ENCODE measurements around the gene SCN7A.
"Not testable (repeated sequence)": the region's sequence is repeated elsewhere in the genome, so short reads cannot be mapped to it uniquely, and the experiment has no call there.

SCN7A gene

DNA sequence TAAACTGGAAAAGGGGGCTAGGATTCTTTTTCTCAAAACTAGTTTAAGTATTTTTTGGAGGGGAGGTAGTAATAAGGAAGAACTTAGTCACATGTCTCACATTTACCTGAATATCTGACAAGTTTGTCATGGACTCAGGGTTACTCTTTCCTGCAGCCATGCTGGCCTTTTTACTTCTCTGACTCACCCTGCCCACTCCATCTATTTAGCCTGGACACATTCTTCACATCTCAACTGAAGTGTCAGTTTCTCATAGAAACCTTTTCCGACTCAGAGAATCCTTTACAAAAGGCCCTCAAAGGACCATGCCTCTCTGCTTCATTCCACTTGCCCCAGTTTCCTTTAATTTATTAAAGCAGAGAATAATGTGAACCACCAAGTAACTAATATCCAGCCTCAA is 42.6 kb downstream of the SCN7A start:
- DNase-seq: no peak

DNA sequence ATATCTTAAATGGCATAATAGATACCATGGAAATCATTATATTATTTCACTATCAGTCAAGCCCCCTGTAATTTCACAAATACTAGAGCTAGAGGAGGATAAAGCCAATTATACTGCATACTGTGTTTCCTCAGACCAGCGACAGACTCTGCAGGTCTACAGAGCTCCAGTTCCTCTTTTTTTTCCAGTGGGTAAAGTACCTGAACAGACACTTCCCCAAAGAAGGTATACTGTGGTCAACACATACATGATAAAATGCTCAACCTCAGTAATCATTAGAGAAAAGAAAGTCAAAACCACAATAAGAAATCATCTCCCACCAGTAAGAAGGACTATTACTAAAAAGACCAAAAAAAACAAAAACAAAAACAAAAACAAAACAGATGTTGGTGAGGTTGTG is 44.6 kb downstream of the SCN7A start:
- no peak for DNase-seq

DNA sequence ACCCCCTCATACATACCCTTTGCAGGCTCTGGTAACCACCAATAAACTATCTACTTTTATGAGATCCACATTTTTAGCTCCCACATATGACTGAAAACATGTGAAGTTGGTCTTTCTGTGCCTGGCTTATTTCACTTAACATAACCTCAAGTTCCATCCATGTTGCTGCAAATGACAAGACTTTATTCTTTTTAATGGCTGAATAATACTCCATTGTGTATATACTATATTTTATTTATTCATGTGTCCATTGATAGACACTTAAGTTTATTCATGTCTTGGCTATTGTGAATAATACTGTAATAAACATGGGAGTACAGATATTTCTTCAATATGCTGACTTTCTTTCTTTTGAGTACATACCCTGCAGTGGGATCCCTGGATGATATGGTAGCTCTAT is 45.9 kb downstream of the SCN7A start:
- DNase-seq: no peak

DNA sequence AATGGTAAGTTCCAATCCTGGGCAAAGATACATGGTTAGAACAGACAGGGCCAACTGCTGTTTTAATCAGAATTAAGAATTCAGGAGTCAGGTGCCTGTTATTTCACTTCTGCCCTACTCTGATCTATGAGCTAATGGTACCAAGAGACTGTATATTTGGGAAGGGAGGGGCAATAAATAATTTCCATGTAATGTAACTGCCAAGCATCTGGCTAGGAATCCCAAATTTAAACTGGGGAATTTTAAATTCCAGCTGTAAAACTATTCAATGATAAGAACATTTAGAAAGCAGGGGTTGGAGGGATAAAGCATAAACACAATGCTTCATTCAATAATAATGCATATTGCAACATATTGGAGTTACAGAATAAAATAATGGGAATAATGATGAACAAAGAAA is 49.7 kb downstream of the SCN7A start:
- no peak for DNase-seq

DNA sequence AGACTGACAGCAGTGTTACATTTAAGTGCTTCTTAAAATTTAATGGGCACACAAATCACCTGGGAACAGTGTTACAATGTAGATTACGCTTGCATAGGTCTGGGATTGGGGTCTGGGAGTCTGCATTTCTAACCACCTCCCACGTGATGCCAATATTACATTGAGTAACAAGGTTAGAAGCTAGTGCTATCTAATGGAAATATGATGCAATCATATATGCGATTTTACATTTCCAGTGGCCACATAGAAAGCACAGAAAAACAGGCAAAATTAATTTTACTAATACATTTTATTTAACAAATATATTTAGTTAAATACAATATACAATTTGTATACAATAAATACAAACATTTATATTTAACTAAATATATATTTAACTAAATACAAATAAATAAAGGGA is 53.7 kb downstream of the SCN7A start:
- no peak for DNase-seq

DNA sequence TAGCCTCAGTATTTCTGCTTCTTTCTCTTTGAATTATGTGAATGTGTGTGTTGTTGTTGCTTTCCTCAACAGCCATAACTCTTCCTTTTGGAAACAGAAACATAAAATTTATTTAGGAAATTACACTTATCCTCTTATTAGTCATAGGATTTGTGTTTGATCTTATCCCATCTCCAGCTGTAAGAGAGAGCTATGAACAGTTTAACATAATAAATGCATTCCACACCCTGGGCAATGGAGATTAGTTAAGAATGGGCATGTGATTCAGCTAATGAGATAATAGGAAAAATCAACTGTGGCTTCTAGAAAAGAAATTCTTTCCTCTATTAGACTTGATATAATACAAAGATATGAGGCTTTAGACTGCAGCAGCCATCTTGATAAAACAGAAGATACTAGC is 55.0 kb downstream of the SCN7A start:
- DNase-seq: no peak

DNA sequence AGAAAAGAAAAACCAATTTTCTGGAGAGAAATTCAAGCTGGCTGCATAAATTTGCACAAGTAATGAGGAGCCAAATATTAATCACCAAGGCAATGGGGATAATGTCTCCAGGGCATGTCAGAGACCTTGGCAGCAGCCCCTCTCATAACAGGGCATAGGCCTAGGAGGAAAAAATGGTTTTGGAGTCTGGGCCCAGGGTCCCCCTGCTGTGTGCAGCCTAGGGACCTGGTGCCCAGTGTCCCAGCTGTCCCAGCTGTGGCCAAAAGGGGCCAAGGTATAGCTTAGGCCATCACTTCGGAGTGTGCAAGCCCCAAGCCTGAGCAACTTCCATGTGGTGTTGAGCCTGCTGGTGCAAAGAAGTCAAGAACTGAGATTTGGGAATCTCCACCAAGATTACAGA is 57.1 kb downstream of the SCN7A start:
- DNase-seq: no peak

DNA sequence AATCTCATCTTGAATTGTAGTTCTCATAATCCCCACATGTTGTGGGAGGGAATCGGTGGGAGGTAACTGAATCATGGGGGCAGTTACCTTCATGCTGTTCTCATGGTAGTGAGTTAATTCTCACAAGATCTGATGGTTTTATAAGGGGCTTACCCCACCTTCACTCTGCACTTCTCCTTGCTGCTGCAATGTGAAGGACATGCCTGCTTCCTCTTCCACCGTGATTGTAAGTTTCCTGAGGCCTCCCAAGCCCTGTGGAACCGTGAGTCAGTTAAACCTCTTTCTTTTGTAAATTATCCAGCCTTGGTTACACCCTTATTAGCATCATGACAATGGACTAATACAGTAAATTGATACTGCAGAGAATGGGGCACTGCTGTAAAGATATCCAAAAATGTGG is 57.9 kb downstream of the SCN7A start:
- no peak for DNase-seq

DNA sequence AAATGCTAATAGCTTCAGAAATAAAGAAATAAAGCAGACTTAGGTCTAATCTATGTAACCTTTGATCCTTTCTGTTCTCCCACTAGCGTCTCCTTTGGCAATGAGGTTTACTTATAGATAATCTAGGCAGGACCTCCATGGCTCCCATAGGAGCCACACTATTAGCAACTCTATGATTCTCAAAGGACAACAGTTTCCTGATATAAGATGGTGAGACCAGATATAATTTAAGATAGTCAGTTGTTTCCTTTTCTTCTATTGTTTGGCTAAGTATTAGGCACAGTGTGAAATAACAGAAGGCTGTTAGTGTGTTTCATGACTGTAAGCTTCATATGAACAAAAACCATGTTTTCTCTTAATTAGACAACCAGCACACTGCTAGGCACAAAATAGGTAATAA is 59.6 kb downstream of the SCN7A start:
- DNase-seq: no peak

DNA sequence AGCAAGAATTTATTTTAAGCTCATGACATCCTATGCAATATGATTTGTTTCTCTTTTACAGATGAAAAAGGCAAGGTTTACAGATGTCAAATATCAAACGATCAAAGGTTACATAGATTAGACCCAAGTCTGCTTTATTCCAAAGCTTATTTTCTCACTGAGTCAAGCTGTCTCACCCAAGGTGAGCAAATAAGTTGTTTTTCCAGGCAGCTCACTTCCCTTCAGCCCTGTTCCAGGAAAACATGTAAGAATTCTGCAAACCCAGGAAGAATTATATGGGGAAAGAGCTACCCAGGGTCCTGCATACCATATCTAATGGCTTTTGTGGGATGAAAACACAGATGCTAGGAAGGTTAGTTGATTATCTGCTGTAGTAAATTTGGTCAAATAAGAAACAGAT is 60.6 kb downstream of the SCN7A start:
- no peak for DNase-seq

DNA sequence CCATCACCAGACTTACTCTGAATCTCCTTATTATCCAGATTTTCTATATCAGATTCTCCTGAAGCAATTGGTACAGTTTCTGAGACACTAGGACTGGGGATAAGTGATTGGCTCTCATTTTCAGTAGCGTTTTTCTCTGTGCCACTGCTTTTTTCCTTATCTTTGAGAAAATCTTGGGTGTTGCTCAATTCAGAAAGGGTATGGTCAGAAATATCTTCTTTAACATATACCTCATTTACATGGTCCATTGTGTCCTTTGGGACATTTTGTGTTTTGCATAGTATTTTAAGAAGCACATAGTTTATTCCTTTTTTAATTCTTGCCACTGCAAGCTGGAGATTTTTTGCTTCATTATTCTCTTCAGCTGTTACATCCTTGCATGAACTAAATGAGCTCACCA is 61.7 kb downstream of the SCN7A start:
- no peak for DNase-seq

DNA sequence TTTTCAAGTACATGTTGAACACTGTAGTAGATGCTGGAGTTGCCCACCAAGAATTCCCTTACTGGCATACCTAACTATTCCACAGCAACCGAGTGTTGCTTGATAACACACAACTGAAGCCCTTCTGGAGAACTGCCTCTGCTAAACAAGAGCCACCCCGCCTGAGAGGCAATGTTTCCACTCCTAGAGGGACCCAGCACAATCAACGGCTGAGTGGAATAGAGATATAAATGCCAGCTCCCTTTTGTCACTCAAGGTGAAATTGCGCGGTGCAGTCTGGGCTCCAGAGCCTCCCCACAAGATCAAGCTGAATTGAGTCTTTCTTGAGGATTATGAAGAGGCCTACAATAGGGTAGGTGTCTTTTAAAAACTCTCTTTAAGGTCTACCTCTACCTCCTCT is 69.2 kb downstream of the SCN7A start:
- no peak for DNase-seq

DNA sequence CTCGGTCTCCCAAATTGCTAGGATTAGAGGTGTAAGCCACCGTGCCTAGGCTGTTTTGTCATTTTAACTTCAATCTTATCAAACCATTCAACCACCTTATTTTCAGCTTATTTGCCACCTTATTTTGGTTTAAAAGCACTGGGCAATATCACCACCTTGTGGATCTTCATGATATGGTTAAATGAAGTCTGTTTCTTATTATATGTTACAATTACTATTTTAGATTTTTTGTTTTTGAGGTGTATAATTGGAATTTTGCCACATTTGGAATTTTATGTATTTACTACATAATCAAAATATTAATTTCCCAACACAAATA is 74.5 kb downstream of the SCN7A start:
- DNase-seq: no peak

DNA sequence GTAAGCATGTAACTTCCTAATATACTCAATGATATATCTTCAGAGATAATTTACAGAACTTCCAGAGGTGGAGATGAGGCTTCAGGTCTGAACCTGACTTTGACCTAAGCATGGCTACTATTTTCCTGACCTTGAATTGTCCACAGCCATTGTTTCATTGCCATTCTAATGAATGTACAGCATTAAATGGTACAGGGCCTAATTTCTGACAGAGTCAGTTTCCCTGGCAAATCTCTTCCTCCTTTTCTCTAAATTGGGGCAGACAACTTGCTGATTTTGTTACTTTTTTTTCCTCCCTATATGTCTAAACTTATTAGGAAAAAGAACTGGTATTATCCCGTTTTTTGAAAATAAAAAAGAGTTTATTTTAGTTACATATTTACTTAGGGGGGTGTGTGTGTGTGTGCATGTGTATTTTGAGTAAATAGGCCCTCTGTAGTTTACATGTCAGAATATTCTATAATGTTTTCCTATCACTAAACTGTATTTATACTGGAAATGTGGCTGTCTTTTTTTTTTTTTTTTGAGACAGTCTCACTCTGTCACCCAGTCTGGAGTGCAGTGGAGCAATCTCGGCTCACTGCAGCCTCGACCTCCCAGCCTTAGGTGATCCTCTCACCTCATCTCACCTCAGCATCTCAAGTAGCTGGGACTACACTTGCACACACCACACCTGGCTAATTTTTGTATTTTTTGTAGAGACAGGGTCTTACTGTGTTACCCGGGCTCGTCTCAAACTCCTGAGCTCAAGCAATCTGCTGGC is 75.0 kb downstream of the SCN7A start:
- DNase-seq: no peak

DNA sequence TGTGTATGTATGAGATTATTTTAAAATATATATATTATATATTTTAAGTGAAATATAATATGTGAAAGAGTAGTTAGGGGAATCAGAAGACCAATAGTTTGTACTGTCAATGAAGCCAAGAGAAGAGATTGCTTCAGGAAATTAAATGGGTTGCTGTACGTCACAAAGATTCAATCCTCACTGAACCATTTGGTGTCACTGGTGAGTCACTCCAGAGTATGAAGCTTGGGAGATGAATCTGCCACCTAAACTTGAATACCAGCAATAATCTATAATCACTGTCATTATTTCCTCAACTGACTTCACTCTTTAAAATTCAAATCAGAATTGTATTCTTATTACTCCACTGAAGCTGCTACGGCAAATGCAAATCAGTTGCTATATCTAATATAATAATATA is 76.4 kb downstream of the SCN7A start:
- DNase-seq: no peak

DNA sequence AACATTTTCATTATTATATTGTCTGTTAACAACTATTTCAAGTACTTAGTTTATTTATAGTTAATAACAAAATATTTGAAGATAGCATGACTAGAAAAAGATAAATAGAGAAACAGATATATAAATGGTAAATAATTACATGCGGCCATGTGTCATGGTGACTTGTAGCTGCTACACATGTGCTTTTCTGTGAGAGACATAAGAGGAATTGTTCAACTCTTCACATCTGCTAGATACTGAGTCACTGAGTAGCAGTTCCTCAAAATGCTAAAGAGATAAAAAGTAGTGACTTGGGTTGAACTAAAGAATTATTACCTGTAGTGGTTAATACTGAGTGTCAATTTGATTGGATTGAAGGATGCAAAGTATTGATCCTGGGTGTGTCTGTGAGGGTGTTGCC is 80.8 kb downstream of the SCN7A start:
- DNase-seq: no peak

DNA sequence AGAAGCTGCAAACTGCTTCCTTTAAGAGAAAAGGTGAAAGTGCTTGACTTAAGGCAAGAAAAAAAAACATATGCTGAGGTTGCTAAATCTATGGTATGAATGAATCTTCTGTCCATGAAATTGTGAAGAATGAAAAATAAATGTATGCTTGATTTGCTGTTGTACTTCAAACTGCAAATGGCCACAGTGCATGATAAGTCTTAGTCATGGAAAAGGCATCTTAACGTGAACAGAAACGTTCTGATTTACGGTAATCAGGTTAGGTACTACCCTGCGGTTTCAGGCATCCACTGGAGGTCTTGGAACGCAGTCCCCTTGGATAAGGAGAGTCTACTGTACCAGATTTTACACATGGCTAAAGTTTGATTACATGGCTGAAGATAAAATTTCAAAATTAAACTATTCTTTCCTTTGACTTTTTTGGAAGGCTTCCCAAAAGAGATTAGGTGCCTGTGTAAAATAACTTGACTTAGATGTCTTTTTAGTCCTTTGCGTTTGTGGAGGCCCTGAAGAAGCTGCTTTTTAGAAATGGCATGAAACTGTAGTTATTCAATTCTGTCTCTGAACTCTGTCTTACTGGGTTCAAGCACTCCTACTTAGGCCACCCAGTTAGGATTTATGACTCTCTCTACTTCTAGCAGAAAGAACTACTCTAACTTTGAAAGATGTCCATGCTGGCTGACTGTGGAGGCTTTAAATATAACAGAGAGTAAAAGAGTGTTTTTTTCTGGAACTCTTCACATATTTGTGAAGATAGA is 82.4 kb downstream of the SCN7A start:
- DNase-seq: no peak

DNA sequence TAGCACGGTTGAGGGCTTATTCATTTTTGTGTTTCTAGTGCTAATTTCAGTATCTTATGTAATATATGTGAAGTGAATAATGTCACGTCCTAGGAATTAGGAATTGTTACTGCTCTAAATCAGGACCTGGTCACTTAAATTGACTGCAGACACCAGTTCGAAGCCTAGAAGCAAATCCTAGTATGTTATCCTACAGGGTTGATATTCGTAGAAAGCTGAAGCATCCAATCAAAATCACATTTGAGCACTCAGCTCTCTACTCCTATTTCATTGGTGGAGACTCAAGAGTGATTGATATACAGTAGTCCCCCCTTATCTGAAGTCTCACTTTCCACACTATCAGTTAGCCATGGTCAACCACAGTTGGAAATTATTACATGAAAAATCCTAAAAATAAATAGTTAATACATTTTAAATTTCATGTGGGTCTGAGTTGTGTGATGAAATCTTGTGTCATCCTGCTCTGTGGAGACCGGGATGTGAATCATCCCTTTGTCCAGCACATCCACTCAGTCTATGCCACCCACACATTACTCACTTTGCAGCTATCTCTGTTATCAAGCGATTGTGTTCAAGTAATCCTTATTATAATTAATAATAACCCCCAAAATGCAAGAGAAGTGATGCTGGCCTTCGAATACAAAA is 83.1 kb downstream of the SCN7A start:
- no peak for DNase-seq

DNA sequence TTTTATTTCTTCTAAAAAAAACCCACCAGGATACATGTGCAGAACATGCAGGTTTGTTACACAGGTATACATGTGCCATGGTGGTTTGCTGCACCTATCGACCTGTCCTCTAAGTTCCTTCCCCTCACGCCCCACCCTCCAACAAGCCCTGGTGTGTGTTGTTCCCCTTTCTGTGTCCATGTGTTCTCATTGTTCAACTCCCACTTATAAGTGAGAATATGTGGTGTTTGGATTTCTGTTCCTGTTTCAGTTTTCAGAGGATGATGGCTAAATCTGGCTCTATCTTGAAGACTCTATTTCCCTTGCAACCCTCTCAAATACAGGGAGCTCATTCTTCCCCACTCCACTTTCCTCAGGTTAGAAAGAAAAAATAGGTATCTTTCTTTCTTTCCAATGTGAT is 86.3 kb downstream of the SCN7A start:
- not testable (repeated sequence) for DNase-seq

DNA sequence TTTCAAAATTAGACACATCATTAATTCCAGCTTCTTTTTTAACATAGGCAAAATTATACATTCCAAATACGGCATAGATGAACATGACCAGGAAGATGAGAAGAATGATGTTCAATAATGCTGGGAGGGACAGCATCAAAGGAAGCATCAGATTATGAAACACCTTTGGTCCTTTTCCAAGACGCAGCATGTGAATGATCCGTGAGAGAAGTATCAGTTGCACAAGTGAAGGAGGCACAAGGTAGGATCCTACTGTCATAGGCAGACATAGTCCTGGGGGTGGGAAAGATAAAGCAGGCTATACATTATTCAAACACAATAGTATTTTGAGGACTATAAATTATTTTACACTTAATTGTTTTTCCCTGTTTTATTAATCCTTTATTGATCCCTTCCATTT is 87.7 kb downstream of the SCN7A start:
- DNase-seq: no peak

DNA sequence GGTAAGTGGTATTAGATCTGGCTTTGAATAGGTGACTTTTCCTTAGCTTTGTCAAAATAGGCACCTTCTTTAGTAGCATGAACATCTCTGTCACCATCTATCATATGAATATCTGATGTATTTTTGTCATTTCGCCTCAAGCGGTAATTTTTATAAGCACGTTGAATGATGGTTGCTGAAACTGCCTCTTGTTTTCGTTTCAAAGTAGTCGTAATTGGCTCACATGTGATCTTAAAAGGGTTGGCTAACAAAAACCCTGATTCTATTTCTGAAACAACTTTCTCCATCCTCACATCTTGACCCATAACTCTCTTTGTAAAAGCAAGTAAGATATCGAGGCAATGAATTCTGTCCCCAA is 88.5 kb downstream of the SCN7A start:
- DNase-seq: no peak

DNA sequence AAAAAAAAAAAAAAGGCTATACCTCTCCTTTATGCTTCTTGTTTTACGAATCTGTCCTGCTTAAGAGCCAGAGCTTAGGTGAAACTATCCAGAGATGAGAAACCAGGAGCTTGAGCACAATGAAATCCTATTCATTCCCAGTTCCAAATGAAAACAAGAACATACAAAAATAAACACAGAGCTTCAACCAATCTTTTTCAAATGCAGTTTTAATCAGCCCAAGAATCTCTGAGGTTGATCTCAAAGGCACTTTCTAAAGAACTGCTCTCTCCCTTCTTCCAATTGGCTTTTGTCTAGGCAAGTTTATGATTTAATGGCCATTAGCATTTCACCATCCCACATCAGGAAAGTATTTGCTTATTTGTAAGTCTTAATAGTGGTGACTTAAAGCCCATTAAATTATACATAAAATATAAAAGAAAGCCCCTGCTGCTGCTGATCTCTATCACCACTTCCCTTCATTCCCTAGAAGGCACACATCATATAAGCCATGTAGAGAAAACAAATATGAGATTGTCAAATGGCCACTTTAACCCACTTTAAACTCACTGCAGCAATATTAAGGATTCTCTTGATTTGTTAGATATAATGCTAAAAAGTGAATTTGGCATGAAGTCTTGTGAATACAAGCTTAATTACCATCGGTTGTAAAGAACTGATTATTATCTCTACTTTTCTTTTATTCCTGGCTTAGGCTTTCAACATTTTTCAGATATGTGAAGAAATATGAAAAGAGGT is 89.0 kb downstream of the SCN7A start:
- no peak for DNase-seq

DNA sequence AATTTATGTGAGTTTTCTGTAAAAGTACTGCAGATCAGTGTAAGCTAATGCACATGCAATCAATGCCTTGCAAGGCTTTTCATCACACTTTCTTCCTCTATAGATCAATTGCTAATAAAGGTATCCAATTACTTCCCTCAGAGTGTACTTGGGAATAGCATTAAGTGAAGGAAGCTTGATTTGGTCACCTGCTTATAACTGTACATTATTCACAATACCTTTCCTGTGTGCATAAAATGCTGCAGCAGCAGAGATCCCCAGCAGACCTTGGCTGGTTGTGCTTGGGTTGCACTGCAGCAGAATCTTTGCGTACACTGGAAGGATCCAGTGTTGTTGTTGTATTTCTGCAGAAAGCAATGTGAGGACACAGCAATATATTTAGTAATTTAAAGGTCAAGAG is 99.8 kb downstream of the SCN7A start:
- DNase-seq: no peak

DNA sequence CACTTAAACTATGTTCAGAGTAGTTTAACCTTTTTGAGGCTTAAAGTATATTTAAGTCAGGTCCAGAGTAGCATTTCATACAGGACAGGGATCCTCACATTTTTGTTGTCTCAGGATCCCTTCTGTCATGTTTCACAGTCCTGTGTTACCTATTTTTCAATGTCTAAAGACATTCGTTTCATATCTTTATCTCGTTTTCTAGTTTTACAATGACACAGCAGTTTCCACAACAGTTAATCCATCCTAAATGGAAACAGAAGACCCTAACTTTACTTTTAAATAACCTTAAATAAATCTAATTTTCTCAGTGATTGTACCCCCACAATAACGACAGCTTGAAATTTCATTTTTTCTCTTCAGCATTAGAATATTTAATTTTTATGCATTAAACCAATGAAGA is 101.0 kb downstream of the SCN7A start:
- no peak for DNase-seq
